GM06990 (cell line): Measurements from ENCODE around the gene CHST13.

Experiments
- DNase-seq: peaks from one replicate; pipeline ENCODE4 v3.0.0-alpha.2; 2011; ENCODE audit not compliant: insufficient read length; ENCODE audit errors: extremely low read depth
- H3K27me3 ChIP-seq: replicated peaks from 2 replicates; pipeline ENCODE4 v1.6.0; 2011; ENCODE audit warnings: low read length; ENCODE audit not compliant: control insufficient read depth, insufficient read depth
- H3K36me3 ChIP-seq: 2 replicates; pipeline ENCODE4 v1.5.1; 2011; ENCODE audit warnings: low read length; ENCODE audit not compliant: control insufficient read depth, insufficient read depth
- H3K4me3 ChIP-seq: replicated peaks from 2 replicates; pipeline ENCODE4 v1.5.1; 2011; ENCODE audit warnings: low read depth, mild to moderate bottlenecking, control low read depth, low read length
- CTCF ChIP-seq: IDR thresholded peaks from 2 replicates; pipeline ENCODE4 v1.5.1; 2011; ENCODE audit warnings: low read length, control low read depth, mild to moderate bottlenecking, inconsistent platforms; ENCODE audit not compliant: insufficient read depth, poor library complexity, severe bottlenecking

Gene CHST13

DNA sequence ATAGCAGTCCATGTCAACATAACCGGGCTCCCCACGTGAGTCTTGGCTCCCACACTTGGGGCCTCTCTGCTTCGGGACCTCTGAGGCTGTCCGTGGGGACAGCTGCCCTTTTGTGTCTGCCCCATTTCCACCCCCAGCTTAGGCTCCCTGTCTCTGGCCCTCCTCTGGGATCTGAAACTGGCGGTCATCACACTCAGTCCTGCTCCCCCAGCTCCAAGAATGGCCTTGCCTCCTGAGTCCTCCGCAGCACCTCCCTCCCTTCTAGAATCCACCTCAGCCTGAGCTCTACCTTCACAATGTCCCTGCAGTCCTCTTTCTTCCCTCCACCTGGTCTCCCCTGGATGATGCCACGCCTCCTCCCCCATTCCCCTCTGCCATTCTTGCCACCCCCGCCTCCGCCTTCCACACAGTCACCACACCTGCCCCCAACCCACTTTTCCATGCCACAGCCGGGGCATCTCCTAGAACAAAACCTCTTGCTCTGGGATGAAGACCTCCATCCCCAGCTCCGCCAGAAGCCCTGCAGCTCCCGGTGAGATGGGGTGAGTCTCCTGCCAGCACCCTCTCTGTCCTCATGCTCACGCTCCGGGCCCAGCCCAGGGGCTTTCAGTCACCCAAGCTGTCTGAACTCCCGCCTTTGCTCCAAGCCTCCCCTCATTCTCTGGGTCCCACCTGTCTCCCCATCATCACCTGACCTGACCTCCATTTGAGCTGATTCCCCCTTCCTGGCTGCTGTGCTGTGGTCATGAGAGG is 41.3 kb upstream of the CHST13 start:
- no peak for DNase-seq
- TF ChIP-seq CTCF, result no peak
- Histone ChIP-seq H3K4me3 (no peak overlapping the region), H3K27me3 (no peaks in the 10 kb centered on the region; the same call in 1 of the 2 replicates), H3K36me3 (no peaks in the 10 kb centered on the region)

GRCh38 chr3:126483321-126483761 is 40.6 kb upstream of the CHST13 start:
- no peaks in the 10 kb centered on the region; the same call in 1 of the 2 replicates for H3K27me3 ChIP-seq
- no peak for TF ChIP-seq CTCF
- no peak overlapping the region for H3K4me3 ChIP-seq
- no peak for DNase-seq
- no peaks in the 10 kb centered on the region for H3K36me3 ChIP-seq

DNA sequence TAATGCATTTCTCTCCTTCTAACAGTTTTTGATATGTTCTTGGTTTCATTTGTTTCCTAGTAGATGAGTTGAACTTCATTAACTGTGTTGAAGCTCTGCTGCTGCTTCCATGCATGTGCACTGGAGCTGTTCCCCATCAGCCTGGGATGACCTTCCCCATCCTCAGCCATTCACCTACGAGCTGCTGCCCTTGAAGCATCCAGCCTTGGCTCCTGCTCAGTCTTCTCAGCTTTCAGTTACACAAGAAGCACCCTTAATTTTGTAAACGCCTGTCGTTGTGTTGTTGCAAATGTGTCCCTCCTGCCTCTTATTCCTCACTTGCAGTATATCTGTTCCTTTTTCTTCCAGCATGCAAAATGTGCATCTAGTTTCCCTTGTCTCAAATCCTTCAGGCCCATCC is 39.8 kb upstream of the CHST13 start:
- no peak for DNase-seq

GRCh38 chr3:126484662-126485061 is 39.3 kb upstream of the CHST13 start:
- TF ChIP-seq CTCF, result no peak
- no peaks in the 10 kb centered on the region; the same call in 1 of the 2 replicates for H3K27me3 ChIP-seq
- no peak for DNase-seq
- no peak overlapping the region for H3K4me3 ChIP-seq
- no peaks in the 10 kb centered on the region for H3K36me3 ChIP-seq

More for the DNA sequence above, 39.8 kb upstream of the CHST13 start:
- no peak for TF ChIP-seq CTCF
- no peaks in the 10 kb centered on the region; the same call in 1 of the 2 replicates for H3K27me3 ChIP-seq
- H3K36me3 ChIP-seq, result no peaks in the 10 kb centered on the region
- no peak overlapping the region for H3K4me3 ChIP-seq

GRCh38 chr3:126485176-126485897 is 38.6 kb upstream of the CHST13 start:
- Histone ChIP-seq H3K4me3 (no peak overlapping the region), H3K27me3 (no peaks in the 10 kb centered on the region; the same call in 1 of the 2 replicates), H3K36me3 (no peaks in the 10 kb centered on the region)
- no peak for DNase-seq
- no peak for TF ChIP-seq CTCF
